ENCODE data around the gene SREBF2. TPM values are rescaled to one million over a fixed set of nuclear protein-coding genes. Genes with fewer than 3 reads are reported as not detected.

The SREBF2 gene
- total and polyA plus RNA-seq, 2 of the 13 experiments (the other 11 are each of a cell fraction or from before 2014, with no cell fraction given): 53.8 to 72.6 TPM

- TF ChIP-seq BCL3 (CRISPR knock-in tag; IDR thresholded peaks at IDR 0.05) (no peak), POLR2A (IDR thresholded peaks at IDR 0.05; ENCODE audit: insufficient read depth in 1 of 2, low read depth in 2 of 2, low read length in 2 of 2) (peak in 1 of 2 experiments; percentile 27; a peak in 1 of 4 replicates), RBM22 (optimal IDR thresholded peaks at IDR 0.05; ENCODE audit: low read length) (peak; percentile 59), AGO2 (optimal IDR thresholded peaks at IDR 0.05; ENCODE audit: low read depth, low read length) (peak; percentile 63), ZNF777 (CRISPR knock-in tag; IDR thresholded peaks at IDR 0.05) (no peak), ZNF264 (CRISPR knock-in tag; IDR thresholded peaks at IDR 0.05) (no peak), ZNF687 (CRISPR knock-in tag; IDR thresholded peaks at IDR 0.05) (peak; percentile 16; the same call in 1 of the 2 replicates)
Measured at GRCh38 chr22:41900652-41901312, 67.9 kb downstream of the SREBF2 start (continued).

GRCh38 chr22:41902016-41902415 is 69.1 kb downstream of the SREBF2 start:
- Histone ChIP-seq H3K4me1 (ENCODE audit: insufficient read depth, low read length) (no peaks in the 10 kb centered on the region), H3K4me3 (replicated peaks in 1 of 3; ENCODE audit: insufficient read depth in 1 of 3, low read depth in 2 of 3, low read length in 3 of 3) (no peak overlapping the region), H3K4me2 (ENCODE audit: low read depth, low read length) (no peak overlapping the region), H3K9me3 (ENCODE audit: low read length) (no peaks in the 10 kb centered on the region), H3K36me3 (replicated peaks in 1 of 2; ENCODE audit: control insufficient read depth in 1 of 2, insufficient read depth in 2 of 2, low read length in 2 of 2) (peaks cover 45 to 78% of the 10 kb centered on the region in 2 experiments), H3K79me2 (ENCODE audit: insufficient read depth, low read length) (no peaks in the 10 kb centered on the region), H3K27ac (ENCODE audit: extremely low read length, insufficient read depth, low read length) (no peak overlapping the region), H3K9ac (ENCODE audit: insufficient read depth, low read depth, low read length) (no peak overlapping the region), H4K20me1 (ENCODE audit: insufficient read depth, low read length) (peaks cover 8% of the 10 kb centered on the region; the same call in 1 of the 2 replicates), H3K27me3 (ENCODE audit: control insufficient read depth in 1 of 2, insufficient read depth in 2 of 2, low read length in 2 of 2) (no peaks in the 10 kb centered on the region), H2AFZ (ENCODE audit: low read length) (no peak overlapping the region)
- in situ Hi-C loops (cut with HindIII; ENCODE audit: extremely low pct_ligation_motif_present, low pct_unique_long_range_greater_than_20kb) (no loop called here), intact Hi-C loops (cut with micrococcal nuclease; ENCODE audit: unreplicated experiment) (no loop called here)
- TSS peak; percentile 16 for BruUV-seq (replicated peaks)
- 94% methylated on average over 7 of the region's 7 CpGs for WGBS (ENCODE audit: low lambda C conversion rate)
- CTCF ChIA-PET (ENCODE audit: low intra/inter-chr PET ratio, low total read pairs): no interaction called here
- no peak for ATAC-seq
- no peak for FAIRE-seq
- TF ChIP-seq BCL3 (CRISPR knock-in tag; IDR thresholded peaks at IDR 0.05) (no peak), RBM22 (optimal IDR thresholded peaks at IDR 0.05; ENCODE audit: low read length) (peak; percentile 9), WIZ (CRISPR knock-in tag; IDR thresholded peaks at IDR 0.05) (no peak)
- no peak for DNase-seq (ENCODE audit: low spot score)
- POLR2A ChIA-PET: no interaction called here

All from HepG2 (cell line).